UCSD-AML1 (cell line): ENCODE results near the gene BRPF1.

Experiments used
- DNase-seq: peaks from one replicate; lab custom pipeline; 2025; ENCODE audit not compliant: unreplicated experiment; lab: John Stamatoyannopoulos, UW

The BRPF1 gene

DNA sequence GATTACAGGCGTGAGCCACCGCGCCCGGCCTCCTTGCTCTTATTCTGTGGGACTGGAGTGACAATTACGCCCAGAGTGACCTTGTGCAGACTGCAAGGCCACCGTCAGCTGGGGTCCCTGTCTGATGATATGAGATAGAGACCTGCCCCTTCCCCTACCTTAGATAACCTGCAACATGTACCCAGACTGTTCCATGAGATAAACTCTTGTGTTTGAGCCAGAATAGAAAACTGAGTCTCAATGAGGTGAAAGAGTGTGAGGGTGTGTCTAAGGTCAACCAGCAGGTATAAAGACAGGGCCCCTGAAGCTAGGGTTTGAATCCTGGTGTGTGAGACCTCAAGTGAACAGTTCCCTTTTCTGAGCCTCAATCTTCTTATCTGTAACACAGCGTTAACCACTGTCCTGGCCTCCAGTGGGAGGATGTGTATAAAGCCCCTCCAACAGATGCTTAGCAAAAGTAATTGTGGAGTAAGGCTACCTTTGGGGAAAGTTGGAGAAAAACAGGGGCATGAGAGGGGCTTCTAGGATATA is 54.7 kb downstream of the BRPF1 start:
- no peak for DNase-seq

DNA sequence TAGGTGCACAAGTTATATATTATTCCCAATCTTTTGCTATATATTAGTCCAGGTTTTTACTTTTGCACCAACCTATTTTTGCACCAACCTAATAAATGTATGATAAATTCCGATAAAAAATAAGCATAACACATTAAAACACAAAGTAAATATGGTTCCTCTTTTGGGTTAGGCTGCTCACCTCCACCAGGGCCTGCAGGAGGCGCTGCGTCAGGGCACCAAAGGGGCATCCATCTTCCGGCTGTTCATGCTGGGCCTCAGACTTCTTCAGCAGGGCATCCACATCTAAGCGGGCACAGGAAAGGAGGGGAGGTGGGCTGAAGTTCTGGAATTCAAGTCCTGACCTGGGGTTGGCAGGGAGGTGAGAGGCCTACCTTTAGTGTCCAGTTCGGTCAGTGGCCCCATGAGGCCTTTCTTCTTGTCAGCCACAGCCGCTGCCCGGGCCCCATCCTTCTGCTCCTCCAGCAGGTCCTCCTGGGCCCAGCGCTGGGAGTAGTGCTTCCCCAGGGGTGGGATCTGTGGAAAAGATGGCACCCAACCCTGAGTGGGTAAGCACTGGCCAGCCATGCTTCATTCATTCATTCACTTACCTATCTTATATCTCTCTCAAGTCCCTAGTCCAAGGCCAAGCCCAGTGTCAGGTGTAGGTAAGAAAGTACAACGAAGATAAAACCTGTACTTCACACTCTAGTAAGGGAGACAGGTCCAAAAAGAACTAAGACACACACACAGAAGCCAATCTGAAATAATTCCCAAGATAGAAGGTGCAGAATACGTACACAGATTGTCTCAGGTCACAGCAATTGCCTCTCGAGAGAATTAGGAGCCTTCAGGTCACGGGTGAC is 55.5 kb downstream of the BRPF1 start:
- DNase-seq, result peak; percentile 26

DNA sequence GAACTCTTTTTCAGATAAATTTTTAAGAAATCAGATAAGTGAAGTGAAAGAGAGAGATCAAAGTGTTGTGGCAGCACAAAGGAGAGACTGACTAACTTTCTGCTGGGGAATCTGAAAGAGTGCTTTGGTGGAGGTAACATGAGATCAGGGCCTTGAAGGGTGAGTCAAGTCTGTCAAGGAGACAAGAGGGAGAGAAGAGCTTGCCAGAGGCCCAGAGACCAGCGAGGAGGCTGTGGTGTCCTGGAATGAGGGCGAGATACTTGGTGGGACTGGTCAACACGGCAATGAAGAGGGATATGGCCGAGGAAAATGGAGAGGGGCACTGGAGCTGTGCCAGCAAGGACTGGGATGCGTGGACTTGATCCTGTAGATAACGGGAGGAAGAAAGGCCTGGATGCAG is 56.2 kb downstream of the BRPF1 start:
- DNase-seq, result no peak

DNA sequence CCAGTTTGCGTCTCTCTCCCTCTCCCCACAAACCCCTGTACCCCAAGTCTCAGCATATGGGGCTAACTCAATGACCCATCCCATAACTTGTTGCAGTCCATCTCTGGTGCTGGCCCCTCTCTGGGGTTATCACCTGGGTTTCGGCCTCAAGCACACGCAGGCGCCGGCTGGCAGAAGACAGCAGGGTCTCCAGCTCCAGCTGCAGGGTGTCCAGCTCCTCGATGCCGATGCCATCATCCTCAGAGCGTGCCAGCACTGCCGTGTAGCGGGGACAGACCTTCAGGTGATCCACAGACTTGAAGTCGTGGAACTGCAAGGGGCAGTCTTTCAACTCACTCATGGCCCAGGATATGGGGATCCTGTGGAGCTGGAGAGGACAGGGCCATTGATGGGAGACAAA is 59.6 kb downstream of the BRPF1 start:
- no peak for DNase-seq

DNA sequence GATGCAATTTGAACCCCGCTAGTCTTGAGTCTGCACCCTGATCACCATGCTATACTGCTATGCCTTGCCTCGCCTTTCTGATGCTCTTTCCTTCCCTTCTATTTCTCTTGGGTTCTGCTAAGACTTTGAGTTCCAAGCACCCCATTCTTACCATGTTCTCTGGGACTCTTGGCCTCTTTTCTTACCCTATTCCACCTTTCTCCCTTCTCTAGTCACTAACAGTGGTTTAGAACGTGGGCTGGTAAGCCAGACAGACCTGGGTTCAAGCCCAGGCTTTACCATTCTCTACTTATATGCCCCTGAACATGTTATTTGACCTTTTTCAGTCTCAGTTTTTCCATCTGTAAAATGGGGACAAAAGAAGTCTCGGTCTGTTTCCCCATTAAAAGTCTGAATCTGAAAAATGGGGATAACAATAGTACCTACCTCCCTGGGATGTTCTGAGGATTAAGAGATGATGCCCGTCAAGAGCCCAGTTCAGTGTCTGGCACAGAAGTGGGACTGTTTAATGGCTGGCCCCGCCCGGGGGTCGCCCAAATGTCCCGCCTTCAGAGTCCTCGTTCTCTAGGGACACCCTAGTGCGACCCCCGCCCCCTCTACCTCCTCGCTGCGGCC is 60.4 kb downstream of the BRPF1 start:
- DNase-seq, result no peak

DNA sequence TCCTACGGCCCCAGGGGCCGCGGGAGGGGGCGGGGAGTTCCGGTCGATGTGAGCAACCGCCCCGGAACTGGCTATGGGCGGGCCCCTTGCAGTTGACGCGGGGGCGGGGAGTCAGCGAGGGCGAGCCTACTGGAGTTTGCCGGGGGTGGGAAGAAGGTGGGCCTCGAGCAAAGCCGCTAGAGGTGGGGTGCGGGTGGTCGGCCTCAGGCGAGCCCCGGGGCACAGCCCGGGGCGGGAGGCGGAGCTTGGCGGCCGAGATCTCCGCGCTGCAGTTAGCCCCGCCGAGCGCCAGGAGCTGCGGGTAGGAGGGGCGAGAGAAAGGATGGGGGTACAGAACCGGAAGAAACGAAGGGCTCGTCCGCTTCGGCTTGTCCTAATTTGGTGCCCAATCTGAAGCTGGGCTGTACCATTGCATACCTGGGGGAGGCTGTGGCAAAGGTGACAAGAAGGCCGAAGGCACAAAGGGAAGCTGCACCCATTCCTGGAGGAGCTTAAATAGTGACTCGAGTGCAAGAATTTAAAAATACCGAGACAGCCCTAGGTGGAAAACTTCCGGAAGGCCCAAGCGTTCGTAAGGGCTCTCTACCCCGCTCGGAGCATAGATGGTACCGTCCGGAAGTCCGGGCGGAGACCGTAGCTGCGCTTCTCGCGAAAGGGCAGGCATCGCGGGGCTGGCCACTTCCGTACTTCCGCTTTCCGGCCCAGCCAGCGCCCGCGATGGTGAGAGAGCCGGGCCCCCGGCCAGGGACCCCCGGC is 61.0 kb downstream of the BRPF1 start, which contains the start of the genes ARPC4 and TADA3:
TSS of gene ARPC4 (plus strand) at position 678 of the 756 bp plus-strand sequence. CDS start at position 718, 40 bp downstream.
TSS of gene TADA3 (minus strand) at position 69 of the 756 bp plus-strand sequence. CDS start 1,007 bp downstream, outside the sequence.
- peak; percentile 96 for DNase-seq

DNA sequence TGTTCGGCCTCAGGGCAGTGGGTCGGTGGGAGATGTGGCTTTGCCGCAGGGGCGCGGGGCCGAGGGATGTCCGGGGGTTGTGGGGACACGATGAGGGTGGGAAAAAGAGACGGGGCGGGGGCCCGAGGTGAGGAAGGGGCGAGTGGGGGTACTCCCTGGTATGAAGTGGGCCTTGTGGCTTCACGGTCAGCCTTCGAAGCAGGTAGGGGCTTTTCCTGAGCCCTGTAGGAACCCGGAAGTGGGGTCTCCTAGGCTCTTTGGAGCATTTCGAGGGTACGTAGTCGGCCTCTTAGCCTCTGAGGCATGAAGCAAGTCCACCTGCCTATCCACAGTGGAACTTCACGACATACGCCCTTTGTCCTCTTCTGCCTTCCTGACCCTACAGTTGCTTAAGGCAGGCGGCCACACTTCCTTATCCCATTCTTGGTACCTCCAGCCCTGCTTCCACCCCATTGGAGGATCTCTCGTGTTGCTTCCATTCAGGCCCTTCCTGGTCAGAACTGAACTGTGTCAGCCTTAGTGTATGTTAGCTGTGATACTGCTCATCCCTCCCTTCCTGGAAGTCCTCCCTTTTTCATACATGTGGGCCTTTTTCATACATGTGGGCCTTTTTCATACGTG is 61.7 kb downstream of the BRPF1 start:
- peak; percentile 72 for DNase-seq

DNA sequence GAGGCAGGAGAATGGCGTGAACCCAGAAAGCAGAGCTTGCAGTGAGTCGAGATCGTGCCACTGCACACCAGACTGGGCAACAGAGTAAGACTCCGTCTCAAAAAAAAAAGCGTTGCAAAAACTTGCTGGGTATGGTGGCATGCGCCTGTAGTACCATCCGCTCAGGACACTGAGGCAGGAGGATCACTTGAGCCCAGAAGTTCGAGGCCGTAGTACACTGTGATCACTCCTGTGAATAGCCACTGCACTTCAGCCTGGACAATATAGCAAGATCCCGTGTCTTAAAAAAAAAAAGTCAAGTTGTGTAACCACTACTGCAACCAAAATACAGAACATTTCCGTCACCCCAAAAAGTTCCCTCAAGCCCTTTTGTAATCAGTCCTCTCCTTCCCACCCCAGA is 62.9 kb downstream of the BRPF1 start:
- no peak for DNase-seq

DNA sequence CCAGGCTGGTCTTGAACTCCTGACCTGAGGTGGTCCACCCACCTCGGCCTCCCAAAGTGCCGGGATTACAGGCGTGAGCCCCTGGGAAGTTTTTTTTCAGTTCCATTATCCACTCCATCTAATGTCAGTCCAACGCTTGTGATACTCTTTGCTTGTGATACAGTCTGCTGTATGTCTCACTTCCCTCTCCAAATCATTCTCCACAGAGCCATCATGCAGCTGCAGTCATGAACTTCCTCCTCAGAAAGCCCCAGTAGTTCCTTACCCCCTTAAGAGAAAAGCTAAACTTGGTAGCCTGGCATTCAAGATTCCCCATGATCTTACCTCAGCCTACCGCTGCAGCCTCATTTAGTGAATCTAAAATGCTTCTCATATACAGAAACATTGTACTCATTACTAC is 63.7 kb downstream of the BRPF1 start:
- no peak for DNase-seq

DNA sequence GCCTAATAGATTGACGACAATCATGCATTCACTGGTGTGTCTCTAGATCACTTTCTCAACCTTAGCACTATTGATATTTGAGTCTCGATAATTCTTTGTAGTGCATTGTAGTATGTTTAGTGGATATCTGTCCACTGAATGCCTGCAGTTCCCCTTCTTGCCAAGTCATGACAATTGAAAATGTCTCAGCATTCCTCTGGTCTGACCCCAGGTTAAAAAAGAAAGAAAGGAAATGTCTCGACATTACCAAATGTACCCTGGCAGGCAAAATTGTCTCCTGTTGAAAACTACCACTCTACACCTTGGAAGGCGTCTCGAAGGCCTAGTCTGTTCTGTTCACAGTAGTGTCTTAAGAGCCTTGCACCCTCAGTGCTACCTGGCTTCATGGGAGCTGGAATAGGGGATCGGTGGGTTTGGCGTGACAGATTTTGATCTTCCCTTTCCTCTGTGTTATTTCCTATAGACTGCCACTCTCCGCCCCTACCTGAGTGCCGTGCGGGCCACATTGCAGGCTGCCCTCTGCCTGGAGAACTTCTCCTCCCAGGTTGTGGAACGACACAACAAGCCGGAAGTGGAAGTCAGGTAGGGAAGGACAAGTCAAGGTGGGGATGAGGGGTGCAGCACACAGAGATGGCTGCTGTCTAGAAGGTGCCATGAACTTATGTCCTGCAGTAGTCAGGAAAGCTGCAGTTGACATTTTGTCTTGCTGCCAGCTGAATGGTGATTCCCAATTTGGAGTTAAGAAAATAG is 65.8 kb downstream of the BRPF1 start:
- no peak for DNase-seq
